Eye (tissue), 1 donor: Measurements from ENCODE around the gene PPP2R5D.
"Not testable (repeated sequence)": the region's sequence is repeated elsewhere in the genome, so short reads cannot be mapped to it uniquely, and the experiment has no call there.

Experiments used
- DNase-seq: peaks from one replicate; pipeline ENCODE4 v3.0.0-alpha.2; 2015

PPP2R5D gene

DNA sequence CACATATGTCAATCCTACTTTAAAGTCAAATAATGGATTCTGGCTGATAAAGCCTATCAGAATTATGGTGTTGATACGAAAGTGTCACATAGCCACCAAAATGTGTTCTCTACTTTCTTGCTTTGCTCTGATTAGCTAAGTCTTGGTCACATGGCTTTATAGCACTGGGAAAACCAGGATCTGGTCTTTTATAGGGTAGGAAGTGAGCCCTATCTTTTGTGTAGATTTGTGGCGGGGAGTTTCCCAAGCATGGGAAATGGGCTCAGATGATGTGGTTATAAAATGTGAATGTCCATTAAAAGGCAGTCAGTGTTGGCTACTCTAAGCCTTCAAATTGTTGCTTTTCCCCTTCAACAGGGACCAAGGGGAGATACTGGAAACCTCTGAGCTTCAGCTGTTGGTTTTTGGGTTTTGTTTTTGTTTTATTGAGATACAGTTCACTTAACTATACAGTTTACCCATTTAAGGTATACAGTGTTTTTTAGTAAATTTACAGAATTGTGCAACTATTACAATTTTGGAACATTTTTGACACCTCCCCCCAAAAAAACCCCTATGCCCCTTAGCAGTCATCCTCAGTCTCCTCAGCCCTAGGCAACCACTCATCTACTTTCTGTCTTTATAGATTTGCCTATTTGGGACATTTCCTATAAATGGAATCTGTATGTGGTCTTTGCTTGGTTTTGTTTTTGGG, 49.3 kb downstream of the PPP2R5D start:
- no peak for DNase-seq

- DNase-seq, result no peak
These were observed 49.8 kb downstream of the PPP2R5D start for GRCh38 chr6:43034190-43034525.

- no peak for DNase-seq
These were observed 51.3 kb downstream of the PPP2R5D start for GRCh38 chr6:43035495-43036194.

DNA sequence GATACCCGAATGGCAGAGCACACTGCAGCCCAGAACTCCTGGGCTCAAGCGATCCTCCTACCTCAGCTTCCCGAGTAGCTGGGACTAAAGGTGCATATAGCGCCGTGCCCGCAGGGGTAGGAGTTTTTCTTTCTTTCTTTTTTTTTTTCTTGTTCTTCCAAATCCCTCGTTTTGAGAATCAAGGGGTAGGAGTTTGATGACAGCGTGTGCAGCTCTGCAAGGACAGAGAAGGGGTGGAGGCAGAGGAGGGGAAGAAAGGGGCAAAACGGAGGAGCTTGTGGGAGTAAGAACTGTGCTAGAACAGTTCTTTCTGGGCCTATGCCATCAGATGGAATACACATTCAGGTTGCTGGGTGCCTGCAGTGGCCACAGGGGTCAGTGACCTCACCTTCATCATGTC, 52.3 kb downstream of the PPP2R5D start:
- DNase-seq, result no peak

DNA sequence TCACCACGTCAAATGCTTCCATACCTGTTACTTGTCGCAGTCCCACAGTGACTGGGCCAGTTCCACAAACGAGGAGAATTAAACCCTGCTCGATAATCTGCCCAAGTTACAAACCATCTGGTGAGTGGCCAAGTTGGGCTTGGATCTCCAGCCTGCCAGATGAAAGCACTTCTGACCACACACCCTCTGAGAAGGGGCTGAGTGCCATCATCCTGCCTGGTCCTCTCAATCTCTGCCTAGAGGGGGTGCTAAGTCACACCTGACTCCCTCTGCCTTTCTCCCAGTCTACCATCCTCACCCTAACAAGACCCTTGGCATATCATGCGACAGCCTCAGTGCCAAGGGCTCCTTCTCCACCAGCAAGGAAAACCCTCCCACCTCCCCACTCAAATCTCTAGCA, 52.8 kb downstream of the PPP2R5D start:
- no peak for DNase-seq

GRCh38 chr6:43037706-43038105, 53.3 kb downstream of the PPP2R5D start:
- DNase-seq, result no peak

- DNase-seq, result no peak
These were observed 54.4 kb downstream of the PPP2R5D start for GRCh38 chr6:43038727-43039126.

DNA sequence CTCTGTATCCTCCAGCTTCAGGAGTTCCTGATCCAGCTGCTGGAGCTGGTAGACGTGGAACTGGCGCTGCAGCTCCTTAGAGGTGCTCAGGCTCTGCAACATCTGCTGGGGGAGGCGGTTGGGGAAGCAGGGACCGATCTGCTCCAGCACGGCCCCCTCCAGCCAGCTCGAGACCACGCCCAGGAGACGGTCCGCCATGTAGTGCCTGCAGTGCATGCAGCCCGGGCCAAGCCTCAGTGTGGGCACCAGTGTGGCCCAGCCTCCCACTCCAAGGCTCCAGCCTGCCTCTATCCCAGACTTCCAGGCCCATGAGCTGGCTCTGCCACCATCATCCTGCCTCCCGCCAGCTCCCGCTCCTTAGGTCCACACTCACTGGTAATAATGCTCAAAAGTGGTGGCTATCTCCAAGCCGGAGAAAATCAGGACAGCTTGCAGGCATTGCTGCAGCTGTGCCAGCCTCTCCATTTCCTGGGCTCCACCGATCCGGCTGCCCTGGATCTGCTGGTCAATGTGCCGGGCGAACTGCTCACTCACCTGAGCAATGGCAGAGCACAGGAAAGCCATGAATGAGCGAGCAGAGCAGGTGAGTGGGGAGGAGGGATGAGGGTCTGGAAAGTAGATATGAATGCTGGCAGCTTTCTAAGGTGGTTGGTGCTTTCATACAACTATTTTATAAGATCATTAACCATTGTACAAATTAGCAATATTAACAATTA, 56.3 kb downstream of the PPP2R5D start:
- DNase-seq, result no peak

DNA sequence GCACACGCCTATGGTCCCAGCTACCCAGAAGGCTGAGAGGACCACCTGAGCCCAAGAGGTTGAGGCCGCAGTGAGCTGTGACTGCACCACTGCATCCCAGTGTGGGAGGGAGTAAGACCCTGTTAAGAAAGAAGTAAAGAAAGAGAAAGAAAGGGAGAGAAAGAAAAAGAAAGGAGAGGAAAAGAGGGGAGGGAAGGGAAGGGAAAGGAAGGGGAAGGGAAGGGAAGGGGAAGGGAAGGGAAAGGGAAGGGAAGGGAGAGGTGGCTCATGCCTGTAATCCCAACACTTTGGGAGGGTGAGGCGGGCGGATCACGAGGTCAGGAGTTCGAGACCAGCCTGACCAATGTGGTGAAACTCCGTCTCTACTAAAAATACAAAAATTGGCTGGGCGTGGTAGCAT, 57.1 kb downstream of the PPP2R5D start:
- DNase-seq, result not testable (repeated sequence)

- DNase-seq, result no peak
These were observed 58.9 kb downstream of the PPP2R5D start for GRCh38 chr6:43043310-43043709.

GRCh38 chr6:43045371-43045930, 61.1 kb downstream of the PPP2R5D start:
- no peak for DNase-seq

DNA sequence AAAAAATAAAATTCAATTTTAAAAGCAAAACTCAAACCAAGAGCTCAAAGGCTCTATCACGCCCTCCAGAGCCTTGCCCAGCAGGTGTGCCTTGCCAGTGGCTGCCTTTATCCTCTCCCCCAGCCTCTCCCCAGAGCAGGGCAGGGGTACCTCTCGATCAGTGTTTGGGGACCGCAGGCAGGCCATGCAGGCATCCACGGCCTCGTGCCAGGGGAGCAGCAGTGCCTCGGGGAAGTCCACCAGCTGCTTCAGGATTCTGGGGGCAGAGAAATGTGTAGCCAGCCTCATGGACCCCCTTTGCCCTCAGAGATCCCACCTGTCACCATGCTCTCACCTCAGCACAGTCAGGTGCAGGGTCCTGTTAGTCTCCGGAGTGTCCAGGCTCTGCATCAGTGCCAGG, 63.6 kb downstream of the PPP2R5D start:
- no peak for DNase-seq

GRCh38 chr6:43050981-43051380, 66.6 kb downstream of the PPP2R5D start:
- no peak for DNase-seq

DNA sequence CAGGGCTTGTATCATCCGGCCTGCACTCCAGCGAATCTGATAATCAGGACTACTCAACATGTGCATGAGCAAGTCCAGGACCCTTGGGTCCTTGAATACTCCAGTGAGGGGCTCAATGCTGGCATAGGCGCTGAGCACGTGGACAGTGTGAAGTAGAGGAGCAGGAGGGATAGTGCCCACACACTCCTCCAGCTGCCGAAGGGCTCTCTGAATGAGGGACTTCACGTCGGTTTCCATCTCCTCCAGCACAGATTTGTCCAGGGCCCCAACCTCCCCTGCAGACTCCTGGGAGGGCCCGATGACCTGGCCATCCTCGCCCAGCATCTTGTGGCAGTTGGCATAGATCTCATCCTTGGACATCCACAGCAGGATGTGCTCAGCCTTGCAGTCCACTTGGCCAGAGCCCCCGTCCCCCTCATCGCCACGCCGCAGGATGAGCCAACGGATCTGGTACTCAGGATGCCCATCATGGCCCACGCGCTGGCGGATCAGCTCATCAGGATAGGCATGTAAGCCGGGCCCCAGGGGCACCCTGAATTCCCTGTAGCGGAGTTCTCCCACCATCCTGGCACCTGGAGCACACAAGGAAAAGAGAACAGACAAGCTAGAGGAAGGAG, 68.0 kb downstream of the PPP2R5D start:
- DNase-seq, result no peak

DNA sequence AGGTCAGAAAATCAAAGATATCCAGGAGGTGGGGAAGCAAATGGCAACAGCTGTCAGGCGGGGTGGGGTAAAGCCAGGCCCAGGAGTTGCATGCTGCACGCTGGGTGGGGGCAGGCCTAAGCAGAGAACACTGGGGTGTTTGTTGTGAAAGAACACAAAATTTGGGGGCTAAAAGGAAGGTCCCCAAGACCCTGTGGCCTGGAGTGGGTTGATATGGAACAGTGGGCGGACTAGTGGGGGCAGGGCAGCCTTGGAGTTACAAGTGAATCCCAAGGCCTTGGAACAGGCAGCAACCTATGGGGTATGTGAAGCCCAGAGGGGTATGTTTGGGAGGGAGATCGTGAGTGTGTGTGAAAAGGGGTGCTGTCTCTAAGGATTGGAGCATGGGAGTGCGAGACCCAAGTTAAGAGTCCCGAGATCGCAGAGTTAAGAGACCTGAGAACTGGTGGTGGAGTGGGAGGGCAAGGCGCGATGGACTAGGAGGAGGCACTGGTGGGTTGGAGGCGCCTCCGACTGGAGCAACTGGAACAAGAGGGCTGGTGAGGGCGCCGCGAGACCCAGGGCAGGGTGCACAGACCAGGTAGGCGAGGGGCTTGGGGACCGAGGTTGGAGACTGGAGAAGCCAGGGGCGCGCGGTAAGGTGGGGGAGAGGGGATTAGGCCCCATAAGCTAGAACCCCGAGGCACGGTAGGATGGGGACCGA, 68.6 kb downstream of the PPP2R5D start:
- DNase-seq, result no peak

DNA sequence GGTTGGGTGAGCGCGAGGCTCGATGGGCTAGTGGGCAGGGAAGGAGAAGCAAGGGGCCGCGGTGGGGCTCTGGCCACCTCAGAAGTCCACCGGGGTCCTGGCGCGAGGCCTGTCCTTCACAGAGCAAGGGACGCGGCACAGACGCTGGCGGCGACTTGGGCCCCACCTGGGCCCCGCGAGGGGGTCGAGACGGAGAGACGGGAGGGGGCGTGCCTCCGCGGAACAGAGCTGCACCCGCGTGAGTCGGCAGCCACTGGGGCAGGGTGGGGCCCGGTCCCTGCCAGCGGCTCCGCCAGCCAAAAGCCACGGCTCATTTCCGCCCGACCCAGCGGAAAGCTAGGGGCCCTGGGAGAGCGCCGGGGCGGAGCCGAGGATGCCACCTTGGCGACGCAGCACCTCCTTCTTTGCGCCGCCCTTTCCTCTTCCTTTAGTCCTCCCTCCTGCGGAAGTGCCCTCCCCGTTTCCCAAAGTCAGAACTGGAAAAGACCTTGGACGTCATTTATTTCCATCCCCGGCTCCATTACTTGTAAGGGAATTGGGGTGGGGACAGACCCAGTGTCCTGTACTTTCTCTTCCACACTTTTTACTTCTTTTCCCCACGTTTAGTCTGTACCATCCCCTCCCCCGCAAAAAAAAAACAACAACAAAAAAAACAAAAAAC, 69.3 kb downstream of the PPP2R5D start, which contains the start of gene CUL7:
Gene CUL7 (minus strand): TSS at position 307 of the 661 bp plus-strand sequence. CDS start 1,063 bp downstream, outside the sequence.
- peak; percentile 96 for DNase-seq

DNA sequence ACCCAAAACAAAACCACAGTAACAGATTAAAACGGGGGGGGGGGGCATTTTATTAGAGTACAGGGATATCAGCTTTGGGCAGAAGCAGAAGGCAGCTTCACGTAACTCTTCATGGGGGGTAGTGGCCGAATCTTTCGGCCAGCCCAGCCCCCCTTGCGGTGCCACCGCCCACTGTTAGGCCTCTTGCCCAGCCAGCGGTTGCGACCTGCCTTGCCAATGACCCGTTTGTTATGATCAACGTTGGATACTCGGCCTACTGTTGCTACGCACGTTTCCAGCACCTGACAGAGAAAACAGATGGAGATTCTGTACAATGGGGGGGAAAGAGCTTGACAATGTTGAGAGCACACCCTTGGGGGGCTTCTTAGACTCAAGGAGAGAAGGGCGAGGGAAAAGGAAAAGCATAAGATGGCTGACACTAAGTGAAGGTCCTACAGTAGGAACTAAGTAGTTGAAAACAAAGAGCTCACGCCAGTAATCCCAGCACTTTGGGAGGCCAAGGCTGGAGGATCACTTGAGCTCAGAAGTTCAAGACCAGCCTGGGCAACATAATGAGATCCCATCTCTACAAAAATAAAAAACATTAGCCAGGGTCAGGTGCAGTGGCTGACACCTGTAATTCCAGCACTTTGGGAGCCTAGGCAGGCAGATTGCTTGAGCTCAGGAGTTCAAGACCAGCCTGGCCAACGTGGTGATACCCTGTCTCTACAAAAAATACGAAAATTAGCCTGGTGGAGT, 70.0 kb downstream of the PPP2R5D start:
- no peak for DNase-seq

- DNase-seq, result no peak
These were observed 71.6 kb downstream of the PPP2R5D start for GRCh38 chr6:43055966-43056365.

- DNase-seq, result no peak
These were observed 74.2 kb downstream of the PPP2R5D start for GRCh38 chr6:43058531-43058930.

DNA sequence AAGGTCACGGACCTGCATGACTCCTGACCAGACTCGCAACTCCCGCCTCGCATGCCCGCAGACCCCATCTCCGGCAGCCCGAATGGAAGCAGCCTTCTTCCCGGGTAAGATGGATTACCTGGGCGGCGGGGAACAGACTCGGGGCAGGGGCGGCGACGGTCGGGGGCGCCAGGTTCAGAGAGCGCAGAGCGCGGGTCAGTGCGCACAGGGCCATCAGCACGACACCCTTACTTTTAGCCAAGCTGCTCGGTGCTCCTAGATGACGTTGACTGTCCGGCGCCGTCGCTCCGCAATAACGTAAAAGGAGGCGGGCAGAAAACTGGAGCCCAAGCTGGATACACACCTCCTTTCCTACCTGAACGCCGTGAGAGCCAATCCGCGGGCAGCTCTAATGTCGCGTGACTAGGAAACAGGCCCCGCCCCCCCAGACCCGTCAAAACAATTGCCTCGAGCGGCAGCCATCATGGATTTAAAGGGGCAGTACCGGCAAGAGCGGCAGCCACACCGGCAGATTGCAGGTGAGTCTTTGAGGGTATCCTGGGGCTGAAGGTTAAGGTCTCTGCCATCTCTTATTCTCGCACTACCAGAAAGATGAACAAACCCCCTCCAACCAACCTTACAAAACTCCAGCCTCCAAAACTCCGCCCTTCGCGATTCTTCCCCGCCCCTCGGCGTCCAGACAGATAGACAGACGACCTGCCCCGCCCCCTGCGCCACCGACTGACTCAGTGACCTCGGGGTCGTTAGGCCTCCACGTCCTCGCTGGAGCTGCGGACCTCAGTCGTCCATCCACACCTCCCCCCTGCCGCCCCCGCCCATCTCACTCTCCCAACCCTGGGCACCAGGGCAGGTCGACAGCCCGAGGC, 75.0 kb downstream of the PPP2R5D start, which contains the start of the genes KLC4 and MRPL2:
Gene KLC4 (plus strand): TSS at position 464 of the 866 bp plus-strand sequence. CDS start 1,705 bp downstream, outside the sequence.
Gene MRPL2 (minus strand): TSS at position 267 of the 866 bp plus-strand sequence. CDS start 53 bp downstream, at position 214.
- peak; percentile 99 for DNase-seq
